Measurements from ENCODE around the gene NTM.

DNA sequence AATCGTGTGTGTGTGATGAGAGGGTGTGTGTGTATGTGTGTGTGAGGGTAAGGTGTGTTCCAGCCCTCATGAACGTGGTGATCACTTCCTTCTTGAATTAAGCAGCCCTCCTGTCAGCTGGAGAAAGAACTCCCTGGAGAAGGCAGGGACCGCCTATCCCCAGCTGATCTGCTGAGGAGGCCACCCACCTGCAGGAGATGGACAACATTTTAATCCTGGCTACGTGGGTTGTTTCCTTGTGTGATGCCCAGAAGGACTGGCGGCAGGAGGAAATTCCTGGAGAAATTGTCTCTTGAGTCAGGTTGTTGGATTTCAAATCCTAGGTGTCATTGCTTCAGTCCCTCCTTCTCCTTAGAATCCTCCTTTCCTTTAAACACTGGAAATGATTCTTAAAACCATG lies 878.8 kb downstream of the NTM start:
- TF ChIP-seq CTCF (IDR thresholded peaks at IDR 0.05; ENCODE audit: control extremely low read depth in 1 of 3, insufficient read depth in 1 of 3, low read depth in 1 of 3, low read length in 3 of 3) (no peak), CEBPB (IDR thresholded peaks at IDR 0.05; ENCODE audit: low read depth, low read length) (no peak), CREB1 (IDR thresholded peaks at IDR 0.05) (no peak), GABPA (IDR thresholded peaks at IDR 0.05; ENCODE audit: borderline replicate concordance, insufficient read depth, low read length) (no peak), USF2 (IDR thresholded peaks at IDR 0.05; ENCODE audit: low read length) (no peak), JUND (IDR thresholded peaks at IDR 0.05; ENCODE audit: low read length) (no peak), YY1 (IDR thresholded peaks at IDR 0.05; ENCODE audit: low read depth, low read length) (no peak), MAX (IDR thresholded peaks at IDR 0.05) (no peak), RAD21 (IDR thresholded peaks at IDR 0.05 in 1 of 2, conservative IDR thresholded peaks at IDR 0.05 in 1 of 2; ENCODE audit: low read depth in 2 of 2, low read length in 2 of 2) (no peak), TBP (IDR thresholded peaks at IDR 0.05; ENCODE audit: low read depth, low read length) (no peak), CHD1 (IDR thresholded peaks at IDR 0.05; ENCODE audit: low read depth, low read length) (no peak)
- TF ChIP-seq, protein P1, sequence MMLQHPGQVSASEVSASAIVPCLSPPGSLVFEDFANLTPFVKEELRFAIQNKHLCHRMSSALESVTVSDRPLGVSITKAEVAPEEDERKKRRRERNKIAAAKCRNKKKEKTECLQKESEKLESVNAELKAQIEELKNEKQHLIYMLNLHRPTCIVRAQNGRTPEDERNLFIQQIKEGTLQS (IDR thresholded peaks at IDR 0.05; ENCODE audit: insufficient read depth, low read depth, low read length), result no peak
